Activated T-cell treated with anti-CD3 and anti-CD28 coated beads, Interleukin-2, amount 50 U/mL, for 48 hours (primary cell): ENCODE data around the gene MOGAT3.

Experiments
- DNase-seq, 2 experiments: peaks; one replicate each; pipeline ENCODE4 v3.0.0-alpha.2; 2020

MOGAT3 gene

DNA sequence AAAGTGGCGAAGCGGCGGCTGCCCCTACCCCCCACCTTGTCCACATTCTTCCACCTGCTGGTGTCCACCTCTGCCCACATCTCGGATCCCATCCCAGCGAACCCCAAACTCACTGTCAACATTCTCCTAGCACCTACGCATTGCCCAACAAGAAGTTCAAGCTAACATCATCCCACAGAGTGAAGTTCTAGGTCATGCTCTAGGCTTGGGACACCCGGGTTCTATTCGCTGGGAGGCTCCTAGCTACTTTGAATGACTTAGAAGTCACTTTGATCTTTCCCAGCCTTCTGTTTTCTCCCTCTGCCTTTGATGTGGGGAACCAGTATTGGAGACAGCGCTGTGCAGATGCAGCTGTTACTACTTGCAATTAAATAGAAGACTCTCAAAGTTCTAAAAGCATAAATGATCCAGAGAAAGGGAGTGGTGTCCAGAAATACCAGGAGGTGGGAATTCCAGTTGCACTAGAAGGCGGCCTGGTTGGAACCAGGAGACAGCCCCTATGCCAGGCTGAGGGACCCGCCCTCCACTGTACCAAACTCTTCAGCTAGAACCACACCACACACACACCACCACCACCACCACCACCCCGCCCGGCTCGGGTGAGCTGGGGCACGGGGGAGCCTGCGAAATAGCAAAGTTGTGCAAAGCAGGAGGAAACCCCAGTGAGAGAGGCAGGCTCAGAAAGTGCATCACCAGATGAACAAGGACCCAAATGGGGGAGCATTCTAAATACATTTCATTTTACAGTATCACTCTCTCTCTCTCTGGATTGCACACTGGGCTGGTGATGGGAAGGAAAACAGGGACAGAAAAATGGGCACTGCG, 30.0 kb downstream of the MOGAT3 start:
- no peak for DNase-seq

DNA sequence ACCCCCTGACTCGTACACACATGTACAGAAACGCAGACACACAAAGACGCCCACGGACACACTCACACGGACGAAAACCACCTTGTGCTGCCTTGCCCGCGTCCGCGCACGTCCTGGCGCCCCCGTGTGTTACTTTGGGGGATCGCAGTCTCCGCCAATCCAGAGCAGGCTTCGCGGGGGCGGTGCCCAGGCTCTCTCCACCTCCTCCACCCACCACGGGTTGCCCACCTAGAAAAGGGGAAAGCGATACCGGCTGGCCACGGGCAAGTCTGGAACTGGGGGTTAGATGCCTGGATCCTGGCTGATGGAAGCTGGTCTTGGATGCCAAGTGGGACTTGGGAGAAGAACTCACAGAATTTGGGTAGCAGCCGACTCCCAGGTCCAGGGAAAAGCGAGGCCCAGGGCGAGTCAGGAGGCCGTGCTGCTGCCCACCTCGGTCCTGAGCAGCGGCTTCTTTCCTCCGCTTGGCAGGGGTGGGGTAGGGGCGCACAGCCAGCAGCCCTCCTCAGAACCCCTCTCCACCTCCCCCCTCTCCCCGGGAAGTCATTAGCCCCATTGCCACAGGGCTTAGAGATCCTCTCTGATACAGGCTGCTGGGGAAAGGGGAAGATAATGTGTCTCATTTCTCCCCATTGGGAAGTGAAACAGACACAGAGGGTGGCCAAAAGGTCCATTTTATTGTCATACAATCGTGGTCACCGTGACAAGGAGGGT, 30.8 kb downstream of the MOGAT3 start:
- peak; percentile 90 to 92 for DNase-seq

GRCh38 chr7:101169110-101169837, 31.6 kb downstream of the MOGAT3 start:
- peak in 1 of 2 experiments; percentile 20 for DNase-seq

DNA sequence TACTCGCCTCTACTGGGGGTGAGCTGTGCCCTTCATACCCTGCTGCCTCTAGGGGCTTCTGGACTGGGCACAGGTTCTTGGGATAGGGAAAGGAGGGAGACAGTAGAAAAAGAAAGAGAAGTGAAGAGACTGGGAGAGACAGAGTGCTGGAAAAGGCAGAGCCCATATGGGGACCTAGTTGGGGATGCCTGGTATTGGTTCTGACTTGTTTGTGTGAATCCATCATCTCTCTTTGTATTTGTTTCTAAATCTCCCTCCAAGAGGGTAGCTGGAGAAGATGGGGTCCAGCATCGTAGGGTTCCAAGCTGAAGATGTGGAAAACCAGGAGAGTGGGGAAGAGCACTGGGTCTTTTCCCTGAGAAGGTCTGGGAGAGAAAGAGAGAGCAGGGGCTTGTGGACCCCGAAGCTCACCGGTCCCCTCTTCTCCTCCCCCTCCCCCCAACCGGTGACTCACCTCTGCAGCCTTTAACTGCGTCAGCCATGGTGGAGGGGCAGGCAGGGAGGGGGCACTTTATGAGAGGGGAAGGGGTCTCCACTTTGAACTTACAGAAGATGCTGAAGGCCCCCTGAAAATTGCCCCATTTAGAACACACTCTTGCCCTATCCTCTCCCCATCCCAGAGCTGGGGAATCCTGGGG, 32.3 kb downstream of the MOGAT3 start:
- peak in 1 of 2 experiments; percentile 35 for DNase-seq

DNA sequence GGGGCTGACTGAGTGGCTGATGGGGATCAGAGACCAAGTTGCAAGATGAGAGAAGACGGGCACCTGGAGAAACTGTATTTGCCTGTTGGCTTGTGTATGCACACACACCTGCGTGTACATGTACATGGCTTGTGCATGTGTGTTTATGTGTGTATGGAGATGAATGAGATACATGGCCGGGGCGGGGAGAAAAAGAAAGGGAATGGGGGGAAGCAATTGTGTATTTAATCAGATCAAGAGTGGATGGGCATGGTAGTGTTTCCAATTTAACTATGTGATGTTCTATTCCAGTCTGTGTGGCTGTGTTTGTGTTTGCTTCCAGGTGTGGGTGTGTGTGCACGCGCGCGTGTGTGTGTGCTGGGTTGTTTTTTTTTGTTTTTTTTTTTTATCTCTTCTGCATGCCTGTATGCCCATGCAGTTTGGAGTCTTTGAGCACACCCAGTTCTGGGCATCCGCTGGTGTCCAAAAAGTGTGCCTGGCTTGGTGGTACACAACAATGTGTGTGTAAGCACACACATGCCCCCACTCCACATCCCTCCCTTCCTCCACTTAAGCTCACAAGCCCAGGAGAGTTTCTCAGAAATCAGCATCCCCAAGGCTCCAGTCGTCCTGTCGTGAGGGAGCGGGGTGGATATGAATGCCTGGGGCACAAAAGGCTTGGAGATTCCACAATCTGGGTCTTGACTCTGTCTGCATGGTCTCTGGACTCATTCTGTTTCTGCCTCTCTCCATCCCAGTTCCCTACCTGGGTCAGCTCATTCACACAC, 33.0 kb downstream of the MOGAT3 start:
- DNase-seq = no peak

DNA sequence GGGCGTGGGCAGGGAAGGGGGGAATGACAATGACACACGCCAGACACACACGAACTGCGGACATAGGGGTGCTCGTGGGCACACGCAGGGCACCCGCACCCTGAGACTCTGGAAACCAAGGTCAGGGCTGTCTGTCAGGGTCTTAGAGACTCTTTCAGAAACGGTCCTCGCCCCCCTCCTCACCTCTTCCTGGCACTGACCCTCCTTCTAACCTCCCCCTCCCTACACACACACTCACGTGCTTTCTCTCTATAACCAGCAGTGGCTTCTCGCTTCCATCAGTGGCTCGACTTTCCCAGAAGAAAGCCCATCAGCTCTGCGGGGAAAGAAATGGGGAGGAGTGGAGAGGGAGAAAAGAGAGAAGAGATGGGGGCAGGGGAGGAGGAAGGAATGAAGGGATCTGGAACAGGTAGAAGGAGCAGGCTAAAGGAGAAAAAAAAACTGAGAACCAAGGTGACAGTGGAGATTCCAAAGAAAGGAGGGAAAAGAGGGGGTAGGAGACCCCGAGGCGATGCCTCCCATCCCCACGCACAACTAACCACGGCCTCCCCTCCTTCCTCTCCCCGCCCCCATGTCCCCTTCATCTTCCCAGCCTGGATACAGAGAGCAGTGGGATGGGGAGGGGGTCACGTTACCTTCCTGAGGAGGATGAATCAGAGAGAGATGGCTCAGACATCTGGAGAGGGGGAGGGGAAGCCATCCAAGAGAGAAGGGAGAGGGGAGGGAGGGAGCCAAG, 33.8 kb downstream of the MOGAT3 start:
- no peak for DNase-seq

- DNase-seq = no peak
Measured at GRCh38 chr7:101166648-101166908, 34.3 kb downstream of the MOGAT3 start.

- no peak for DNase-seq
Measured at GRCh38 chr7:101165958-101166647, 34.7 kb downstream of the MOGAT3 start.

GRCh38 chr7:101165075-101165957, 35.5 kb downstream of the MOGAT3 start, which contains the start of gene VGF:
VGF (minus strand) TSS chr7:101165569; CDS start chr7:101164843, 726 bp downstream.
- peak; percentile 95 to 96 for DNase-seq

GRCh38 chr7:101164071-101164840, 36.6 kb downstream of the MOGAT3 start:
- DNase-seq = peak in 1 of 2 experiments; percentile 42

DNA sequence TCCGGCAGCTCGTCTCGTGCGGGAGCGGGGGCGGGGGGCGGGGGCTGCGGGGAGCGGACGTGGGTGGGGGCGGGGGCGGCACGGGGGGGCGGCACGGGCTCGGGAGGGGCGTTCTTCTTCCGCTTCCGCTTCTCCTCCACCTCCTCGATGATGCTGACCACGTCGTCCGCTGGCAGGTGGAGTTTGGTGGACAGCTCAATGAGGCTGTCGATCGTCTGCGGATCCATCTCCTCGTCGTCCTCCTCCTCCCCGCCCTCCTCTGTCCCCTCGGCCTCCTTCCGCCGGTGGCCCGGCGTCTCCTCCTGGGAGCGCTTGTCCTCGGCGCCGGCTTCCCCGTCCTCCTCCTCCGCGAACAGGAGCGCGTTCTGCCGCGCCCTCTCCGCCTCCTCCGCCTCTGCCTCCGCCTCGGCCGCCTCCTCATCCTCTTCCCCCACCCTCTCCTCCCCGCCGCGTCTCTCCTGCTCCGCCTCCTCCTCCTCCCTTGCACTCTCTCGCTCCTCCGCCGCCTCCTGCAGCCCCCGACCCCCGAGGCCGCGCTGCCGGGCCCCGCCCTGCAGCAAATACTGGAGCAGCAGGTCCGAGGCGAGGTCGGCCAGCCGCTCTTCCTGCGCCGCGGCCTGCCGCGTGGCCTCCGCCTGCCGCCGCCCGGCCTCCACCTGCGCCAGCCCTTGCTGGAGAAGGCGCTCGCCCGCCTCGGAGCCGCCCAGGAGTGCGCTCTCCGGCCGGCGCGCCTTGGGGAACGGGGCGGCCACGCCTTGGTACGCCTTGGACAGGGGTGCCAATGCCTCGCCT, 37.4 kb downstream of the MOGAT3 start:
- DNase-seq = peak in 1 of 2 experiments; percentile 40

DNA sequence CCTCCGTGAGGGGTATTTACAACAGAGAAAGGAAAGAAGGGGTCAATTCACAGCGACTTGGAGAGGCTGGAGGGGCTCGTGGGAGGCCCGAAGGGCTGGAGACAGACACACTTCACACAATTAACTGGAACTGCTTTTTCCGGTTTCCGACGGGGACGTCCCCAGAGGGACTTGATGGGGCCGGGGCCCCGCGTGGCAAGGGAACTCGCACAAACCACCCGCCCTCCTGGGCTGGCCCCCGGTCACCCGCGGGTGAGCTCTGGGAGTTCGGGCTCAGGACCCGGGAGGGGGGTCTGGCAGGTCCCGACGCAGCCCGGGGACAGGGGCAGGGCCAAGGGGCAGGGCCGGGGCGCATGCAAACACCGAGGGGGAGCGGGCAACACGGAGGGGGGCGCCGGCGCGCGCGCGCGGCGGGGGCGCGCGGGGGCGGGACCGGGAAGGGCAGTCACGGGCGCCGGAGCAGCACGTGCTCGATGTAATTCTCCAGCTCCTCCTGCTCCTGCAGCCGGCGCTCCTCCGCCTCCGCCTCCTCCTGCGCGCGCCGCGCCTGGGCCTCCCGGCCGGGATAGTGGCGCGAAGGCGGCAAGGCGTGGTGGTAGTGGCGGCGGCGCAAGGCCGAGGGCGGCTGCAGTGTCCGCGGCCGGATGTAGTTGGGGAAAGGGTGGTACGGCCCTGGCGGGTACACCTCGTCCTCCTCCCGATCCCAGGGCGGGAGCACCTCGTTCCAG, 38.1 kb downstream of the MOGAT3 start:
- DNase-seq = peak in 1 of 2 experiments; percentile 47

- DNase-seq = no peak
Measured at GRCh38 chr7:101161692-101162471, 39.0 kb downstream of the MOGAT3 start.

DNA sequence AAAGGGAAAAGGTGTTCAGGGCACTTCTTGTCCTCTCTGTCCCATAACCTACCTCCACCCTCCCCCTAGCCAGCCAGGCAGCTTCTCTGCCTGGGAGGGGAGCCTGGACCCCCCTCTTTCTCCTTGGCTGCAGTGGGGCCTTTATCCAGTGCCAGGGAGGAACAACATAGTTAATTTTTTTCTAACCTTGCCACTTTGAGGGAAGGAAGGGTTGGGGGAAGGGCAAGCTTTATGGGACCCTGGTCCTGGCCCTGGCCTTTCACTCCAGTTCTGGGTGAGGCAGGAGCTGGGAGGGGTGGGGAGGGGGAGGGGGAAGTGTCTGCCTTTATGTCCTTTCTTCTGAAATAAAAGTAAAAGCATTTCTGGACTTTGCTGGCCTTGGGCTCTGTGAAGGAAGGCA, 39.9 kb downstream of the MOGAT3 start:
- no peak for DNase-seq

DNA sequence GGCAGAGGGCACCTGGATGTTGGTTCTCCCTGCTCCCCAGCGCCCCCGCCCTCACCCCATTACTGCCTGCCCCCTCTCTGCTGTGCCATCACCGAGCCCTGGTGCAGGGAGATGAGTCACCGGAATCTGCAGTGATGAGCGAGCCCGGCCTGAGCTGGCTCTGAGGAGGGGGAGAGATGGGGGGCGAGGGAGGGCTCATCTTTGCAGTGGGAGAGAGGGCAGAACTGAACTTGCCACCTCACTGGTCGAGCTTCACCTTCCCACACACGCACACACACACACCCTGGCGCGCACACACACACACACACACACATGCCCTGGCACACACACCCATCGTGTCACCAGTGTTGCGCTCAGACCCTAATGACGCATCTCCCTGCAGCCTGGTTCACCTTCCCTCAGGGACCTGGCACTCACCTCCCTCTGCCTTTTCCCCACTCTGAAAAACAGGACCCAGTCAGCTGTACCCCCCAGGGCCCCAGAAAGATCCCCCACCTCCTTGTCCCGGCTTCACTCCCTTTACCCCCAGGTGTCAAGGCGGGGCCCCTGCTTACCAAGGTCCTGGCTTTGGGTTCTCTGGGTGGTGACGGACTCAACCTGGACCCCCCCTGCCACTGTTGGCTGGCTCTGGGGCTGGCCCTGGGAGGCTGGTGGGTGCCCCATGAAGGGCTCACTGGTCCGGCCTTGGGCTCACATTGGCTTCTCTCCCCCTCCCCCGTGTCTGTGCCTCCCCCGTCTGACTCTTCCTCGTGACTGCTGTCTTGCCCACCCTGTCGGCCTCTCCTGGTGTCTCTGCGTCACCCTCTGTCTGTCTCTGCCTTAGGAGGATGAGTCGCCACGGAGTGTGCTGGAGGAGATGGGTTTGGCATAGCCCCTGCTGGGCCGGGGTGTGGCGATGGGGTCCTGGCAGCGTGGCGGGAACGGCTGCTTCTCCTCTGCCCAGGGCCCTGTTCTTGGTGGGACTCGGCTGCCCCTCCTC, 40.9 kb downstream of the MOGAT3 start:
- no peak for DNase-seq
